Measurements from ENCODE around the gene FOXO6. TPM values are rescaled to one million over a fixed set of nuclear protein-coding genes. Genes with fewer than 3 reads are reported as not detected.

FOXO6 gene
- total and polyA plus RNA-seq, 10 of the 15 experiments (the other 5 are each of a cell fraction or from before 2014, with no cell fraction given): 0.37 TPM; not detected in 9

DNA sequence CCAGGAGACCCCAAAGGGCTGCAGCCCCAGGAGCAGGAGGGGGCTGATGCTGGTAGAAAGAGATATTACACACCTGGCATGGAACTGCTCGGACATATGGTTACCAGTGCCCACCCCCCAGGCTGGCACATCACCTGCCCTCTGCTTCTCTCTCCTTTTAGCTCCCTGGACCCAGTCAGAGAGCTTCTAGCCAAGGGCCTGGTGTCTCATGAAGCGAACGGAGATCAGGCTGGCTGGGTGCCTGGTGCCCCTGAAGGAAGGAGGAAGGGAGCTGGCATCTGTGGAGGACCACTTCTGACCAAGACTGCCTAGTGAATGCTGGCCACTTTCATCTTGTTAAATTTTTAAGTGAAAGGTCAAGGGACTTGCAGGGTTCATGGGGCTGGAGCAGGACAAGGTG is 53.1 kb downstream of the FOXO6 start:
- no peak for ATAC-seq
- H3K27me3 ChIP-seq (replicated peaks in 1 of 2; ENCODE audit: control insufficient read depth in 2 of 2, insufficient read depth in 2 of 2, low read length in 1 of 2): peaks cover 1 to 5% of the 10 kb centered on the region in 2 experiments; a peak in 3 of 4 replicates
- H3K36me3 ChIP-seq (ENCODE audit: control insufficient read depth in 2 of 2, insufficient read depth in 2 of 2, low read length in 1 of 2): no peaks in the 10 kb centered on the region
- ChIA-PET CTCF (interaction anchor here (1.3 to 11.1 kb wide), 5 partner anchors 20 to 132 kb away, joined by 3 to 261 read pairs (median 14); partner anchors contain the start of gene FOXO6), RAD21 (ENCODE audit: unreplicated experiment) (interaction anchor here (0.7 to 7.7 kb wide), 4 partner anchors 10 to 90 kb away, joined by 3 to 132 read pairs (median 9); partner anchors contain the start of gene FOXO6), POLR2A (no interaction called here), SMC1A (ENCODE audit: uncharacterized antibody, unreplicated experiment) (interaction anchor here (0.9 to 7.0 kb wide), 5 partner anchors 35 to 376 kb away, joined by 3 to 114 read pairs (median 6); no protein-coding TSS in a partner anchor)
- peaks cover 3% of the 10 kb centered on the region; the same call in 2 of the 3 replicates for H3K9me3 ChIP-seq (replicated peaks; ENCODE audit: control insufficient read depth, insufficient read depth, low read length)
- no peaks in the 10 kb centered on the region for H4K20me1 ChIP-seq (ENCODE audit: control insufficient read depth, insufficient read depth)
- 34% methylated on average over 3 of the region's 3 CpGs for WGBS (ENCODE audit: insufficient coverage, insufficient replicate concordance, low lambda C conversion rate, missing lambda C conversion rate)
- no TSS peak for BruUV-seq (replicated peaks)
- no peaks in the 10 kb centered on the region for H3K4me1 ChIP-seq (ENCODE audit: control insufficient read depth, insufficient read depth, low read length)
- no peak for DNase-seq (ENCODE audit: low read depth, low spot score)
- H2AFZ ChIP-seq (ENCODE audit: control insufficient read depth, low read depth, low read length): no peak overlapping the region
- no peak overlapping the region for H3K9ac ChIP-seq (ENCODE audit: control insufficient read depth, insufficient read depth, low read length)
- TF ChIP-seq, protein P1, sequence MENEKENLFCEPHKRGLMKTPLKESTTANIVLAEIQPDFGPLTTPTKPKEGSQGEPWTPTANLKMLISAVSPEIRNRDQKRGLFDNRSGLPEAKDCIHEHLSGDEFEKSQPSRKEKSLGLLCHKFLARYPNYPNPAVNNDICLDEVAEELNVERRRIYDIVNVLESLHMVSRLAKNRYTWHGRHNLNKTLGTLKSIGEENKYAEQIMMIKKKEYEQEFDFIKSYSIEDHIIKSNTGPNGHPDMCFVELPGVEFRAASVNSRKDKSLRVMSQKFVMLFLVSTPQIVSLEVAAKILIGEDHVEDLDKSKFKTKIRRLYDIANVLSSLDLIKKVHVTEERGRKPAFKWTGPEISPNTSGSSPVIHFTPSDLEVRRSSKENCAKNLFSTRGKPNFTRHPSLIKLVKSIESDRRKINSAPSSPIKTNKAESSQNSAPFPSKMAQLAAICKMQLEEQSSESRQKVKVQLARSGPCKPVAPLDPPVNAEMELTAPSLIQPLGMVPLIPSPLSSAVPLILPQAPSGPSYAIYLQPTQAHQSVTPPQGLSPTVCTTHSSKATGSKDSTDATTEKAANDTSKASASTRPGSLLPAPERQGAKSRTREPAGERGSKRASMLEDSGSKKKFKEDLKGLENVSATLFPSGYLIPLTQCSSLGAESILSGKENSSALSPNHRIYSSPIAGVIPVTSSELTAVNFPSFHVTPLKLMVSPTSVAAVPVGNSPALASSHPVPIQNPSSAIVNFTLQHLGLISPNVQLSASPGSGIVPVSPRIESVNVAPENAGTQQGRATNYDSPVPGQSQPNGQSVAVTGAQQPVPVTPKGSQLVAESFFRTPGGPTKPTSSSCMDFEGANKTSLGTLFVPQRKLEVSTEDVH (IDR thresholded peaks at IDR 0.05; ENCODE audit: low read depth, partially characterized antibody): no peak
- TF ChIP-seq, protein P2, sequence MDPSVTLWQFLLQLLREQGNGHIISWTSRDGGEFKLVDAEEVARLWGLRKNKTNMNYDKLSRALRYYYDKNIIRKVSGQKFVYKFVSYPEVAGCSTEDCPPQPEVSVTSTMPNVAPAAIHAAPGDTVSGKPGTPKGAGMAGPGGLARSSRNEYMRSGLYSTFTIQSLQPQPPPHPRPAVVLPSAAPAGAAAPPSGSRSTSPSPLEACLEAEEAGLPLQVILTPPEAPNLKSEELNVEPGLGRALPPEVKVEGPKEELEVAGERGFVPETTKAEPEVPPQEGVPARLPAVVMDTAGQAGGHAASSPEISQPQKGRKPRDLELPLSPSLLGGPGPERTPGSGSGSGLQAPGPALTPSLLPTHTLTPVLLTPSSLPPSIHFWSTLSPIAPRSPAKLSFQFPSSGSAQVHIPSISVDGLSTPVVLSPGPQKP (IDR thresholded peaks at IDR 0.05; ENCODE audit: low read depth, low read length): no peak
- TF ChIP-seq POLR2AphosphoS5 (IDR thresholded peaks at IDR 0.05; ENCODE audit: low read length): no peak
- TF ChIP-seq HCFC1 (IDR thresholded peaks at IDR 0.05; ENCODE audit: low read length): no peak
- TF ChIP-seq CBFB (IDR thresholded peaks at IDR 0.05; ENCODE audit: low read depth): no peak
- in situ Hi-C loops (cut with MboI): loop anchor here (5.0 kb wide), 1 partner anchor 87 kb away; no protein-coding TSS in a partner anchor
- H3K4me3 ChIP-seq: no peak overlapping the region
- intact Hi-C loops (cut with micrococcal nuclease; ENCODE audit: unreplicated experiment): no loop called here
- no peak for FAIRE-seq
- H3K27ac ChIP-seq (ENCODE audit: control insufficient read depth, insufficient read depth): no peak overlapping the region
- H3K79me2 ChIP-seq (ENCODE audit: control insufficient read depth, insufficient read depth, low read length): no peaks in the 10 kb centered on the region
- no peak overlapping the region for H3K4me2 ChIP-seq (ENCODE audit: control insufficient read depth, insufficient read depth)
